Gastrocnemius medialis (tissue), 4 donors: ENCODE results near the gene SEPTIN5.

Experiments
- POLR2A ChIP-seq, 2 donors: fragments of 450-650 bp; IDR thresholded peaks; one replicate each; pipeline ENCODE4 v1.6.1; 2017; ENCODE audit warnings: antibody characterized with exemption in 2 of 2, mild to moderate bottlenecking in 2 of 2, moderate library complexity in 2 of 2
- TF ChIP-seq, protein P1 (sequence below), 5 experiments: fragments of 450-650 bp in 3 of 5; fragments of 200-600 bp in 2 of 5; sonication (generic) in 2 of 5; IDR thresholded peaks in 4 of 5; conservative IDR thresholded peaks in 1 of 5; 1 replicate in 4 of 5; 2 replicates in 1 of 5; pipeline ENCODE4 v1.5.1; 2016 to 2019; ENCODE audit warnings: antibody characterized with exemption in 5 of 5, mild to moderate bottlenecking in 3 of 5, moderate library complexity in 3 of 5

DNA sequence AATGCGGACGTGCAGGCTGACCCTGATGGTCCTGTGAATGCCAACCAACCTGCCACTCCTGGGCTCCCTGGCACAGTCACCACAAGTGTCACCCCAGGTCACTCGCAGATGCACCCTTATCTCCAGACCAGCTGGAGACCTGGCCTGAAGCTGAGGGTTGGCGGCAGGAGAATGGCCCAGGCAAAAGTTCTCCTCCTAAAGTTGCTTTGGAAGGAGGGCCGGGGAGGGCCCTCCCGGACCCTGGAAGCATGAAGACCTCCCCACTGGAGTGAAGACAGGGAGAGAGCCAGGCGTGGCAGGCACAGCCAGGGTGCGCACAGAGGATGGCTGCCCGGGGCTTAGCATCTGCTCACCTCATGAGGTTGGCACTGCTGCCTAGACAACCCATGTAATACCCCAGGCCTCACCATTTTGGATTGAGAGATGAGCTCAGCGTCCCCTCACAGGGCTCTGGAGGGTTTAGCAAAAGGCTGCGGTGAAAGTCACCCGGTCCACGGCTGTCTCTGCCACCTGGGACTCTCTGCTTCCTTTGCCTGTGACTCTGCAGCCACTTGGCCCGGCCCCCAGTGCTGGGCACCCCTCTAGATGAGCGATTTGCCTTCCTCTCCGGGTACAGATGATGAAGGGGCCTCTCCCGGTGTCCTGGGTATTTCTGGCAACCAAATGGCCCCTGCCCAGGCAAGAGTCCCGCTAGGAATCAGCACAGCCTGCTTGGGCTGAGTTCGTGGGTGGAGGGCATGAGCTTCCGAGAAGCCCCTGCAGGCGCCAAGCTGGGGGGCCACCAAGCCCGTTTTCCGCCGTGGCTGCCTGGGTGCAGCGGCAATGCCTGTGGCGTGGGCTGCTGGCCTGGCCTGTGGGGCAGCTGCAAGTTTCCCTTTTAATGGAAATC, 48.3 kb upstream of the SEPTIN5 start:
- TF ChIP-seq, protein P1, sequence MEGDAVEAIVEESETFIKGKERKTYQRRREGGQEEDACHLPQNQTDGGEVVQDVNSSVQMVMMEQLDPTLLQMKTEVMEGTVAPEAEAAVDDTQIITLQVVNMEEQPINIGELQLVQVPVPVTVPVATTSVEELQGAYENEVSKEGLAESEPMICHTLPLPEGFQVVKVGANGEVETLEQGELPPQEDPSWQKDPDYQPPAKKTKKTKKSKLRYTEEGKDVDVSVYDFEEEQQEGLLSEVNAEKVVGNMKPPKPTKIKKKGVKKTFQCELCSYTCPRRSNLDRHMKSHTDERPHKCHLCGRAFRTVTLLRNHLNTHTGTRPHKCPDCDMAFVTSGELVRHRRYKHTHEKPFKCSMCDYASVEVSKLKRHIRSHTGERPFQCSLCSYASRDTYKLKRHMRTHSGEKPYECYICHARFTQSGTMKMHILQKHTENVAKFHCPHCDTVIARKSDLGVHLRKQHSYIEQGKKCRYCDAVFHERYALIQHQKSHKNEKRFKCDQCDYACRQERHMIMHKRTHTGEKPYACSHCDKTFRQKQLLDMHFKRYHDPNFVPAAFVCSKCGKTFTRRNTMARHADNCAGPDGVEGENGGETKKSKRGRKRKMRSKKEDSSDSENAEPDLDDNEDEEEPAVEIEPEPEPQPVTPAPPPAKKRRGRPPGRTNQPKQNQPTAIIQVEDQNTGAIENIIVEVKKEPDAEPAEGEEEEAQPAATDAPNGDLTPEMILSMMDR (IDR thresholded peaks at IDR 0.05 in 4 of 5, conservative IDR thresholded peaks at IDR 0.05 in 1 of 5), result no peak
- TF ChIP-seq POLR2A (IDR thresholded peaks at IDR 0.05), result no peak
